ENCODE measurements around the gene COTL1. TPM values are rescaled to one million over a fixed set of nuclear protein-coding genes. Genes with fewer than 3 reads are reported as not detected.

The COTL1 gene
- total and polyA plus RNA-seq, 9 of the 15 experiments (the other 6 are each of a cell fraction or from before 2014, with no cell fraction given), result 27.7 to 185 (median 72.5) TPM

DNA sequence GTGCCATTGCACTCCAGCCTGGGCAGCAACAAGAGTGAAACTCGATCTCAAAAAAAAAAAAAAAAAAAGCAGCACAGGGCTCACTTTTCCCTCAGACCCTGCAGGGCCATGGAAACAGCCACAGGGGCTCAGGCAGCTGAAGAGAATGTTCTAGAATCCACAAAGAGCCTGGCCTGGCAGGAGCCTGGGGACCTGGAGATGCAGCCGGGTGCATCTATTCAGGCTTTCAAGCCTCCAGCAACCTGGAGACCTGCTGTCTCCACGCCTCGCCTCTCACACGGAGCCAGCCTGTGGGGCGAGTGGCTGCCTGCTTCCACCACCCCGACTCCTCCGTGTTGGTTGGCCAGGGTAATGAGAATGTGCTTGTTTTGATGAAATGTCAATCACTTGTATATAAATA is 69.4 kb downstream of the COTL1 start:
- H3K27me3 ChIP-seq (ENCODE audit: control insufficient read depth in 2 of 2, insufficient read depth in 2 of 2, low read length in 2 of 2), result peaks cover 4 to 9% of the 10 kb centered on the region in 2 experiments; a peak in 4 of 5 replicates
- POLR2A ChIA-PET, result interaction anchor here (1.0 kb wide), 1 partner anchor 9 kb away, joined by 4 read pairs; no protein-coding TSS in a partner anchor
- WGBS (ENCODE audit: insufficient coverage, low coverage, missing lambda C conversion rate), result 81% methylated on average over 8 of the region's 8 CpGs
- in situ Hi-C loops (cut with MboI), result no loop called here
- FAIRE-seq, result no peak
- H2AFZ ChIP-seq (ENCODE audit: low read depth, low read length), result no peak overlapping the region
- CTCF ChIA-PET (ENCODE audit: low intra/inter-chr PET ratio), result no interaction called here
- H3K9ac ChIP-seq (ENCODE audit: insufficient read depth in 1 of 2, low read depth in 2 of 2, low read length in 2 of 2), result 0 out of 4 replicates have a peak overlapping the region, but pooled peaks of 1 of the 2 experiments have one; percentile 41
- peaks cover 21 to 32% of the 10 kb centered on the region in 2 experiments for H3K4me1 ChIP-seq (replicated peaks in 1 of 2; ENCODE audit: control insufficient read depth in 2 of 2, insufficient read depth in 2 of 2, low read length in 2 of 2)
- intact Hi-C loops (cut with micrococcal nuclease), result no loop called here
- BruUV-seq (replicated peaks), result no TSS peak
- no peaks in the 10 kb centered on the region for H3K9me1 ChIP-seq (ENCODE audit: control insufficient read depth, insufficient read depth, low read length)
- no peak overlapping the region for H3K4me2 ChIP-seq (ENCODE audit: insufficient read depth, low read length)
- no peaks in the 10 kb centered on the region for H4K20me1 ChIP-seq (replicated peaks; ENCODE audit: control insufficient read depth, insufficient read depth, low read length)
- no peak for DNase-seq (ENCODE audit: extremely low read depth in 1 of 4, low spot score in 3 of 4)
- H3K27ac ChIP-seq (ENCODE audit: extremely low read depth, low read depth, low read length), result no peak overlapping the region
- no peaks in the 10 kb centered on the region for H3K9me3 ChIP-seq (replicated peaks; ENCODE audit: control insufficient read depth, insufficient read depth, low read depth, low read length)
- TF ChIP-seq ZNF583 (CRISPR knock-in tag; IDR thresholded peaks at IDR 0.05) (no peak), BCL6 (CRISPR knock-in tag; IDR thresholded peaks at IDR 0.05) (no peak), PML (IDR thresholded peaks at IDR 0.05; ENCODE audit: low read length) (no peak), PTTG1 (tag; IDR thresholded peaks at IDR 0.05; ENCODE audit: low read depth) (no peak), CREB3 (tag; conservative IDR thresholded peaks at IDR 0.05; ENCODE audit: low read depth) (no peak), FUS (optimal IDR thresholded peaks at IDR 0.05; ENCODE audit: low read depth, low read length) (no peak), ATF3 (IDR thresholded peaks at IDR 0.05) (no peak), ATF3 (CRISPR knock-in tag; conservative IDR thresholded peaks at IDR 0.05) (no peak)
- TF ChIP-seq, protein P1, sequence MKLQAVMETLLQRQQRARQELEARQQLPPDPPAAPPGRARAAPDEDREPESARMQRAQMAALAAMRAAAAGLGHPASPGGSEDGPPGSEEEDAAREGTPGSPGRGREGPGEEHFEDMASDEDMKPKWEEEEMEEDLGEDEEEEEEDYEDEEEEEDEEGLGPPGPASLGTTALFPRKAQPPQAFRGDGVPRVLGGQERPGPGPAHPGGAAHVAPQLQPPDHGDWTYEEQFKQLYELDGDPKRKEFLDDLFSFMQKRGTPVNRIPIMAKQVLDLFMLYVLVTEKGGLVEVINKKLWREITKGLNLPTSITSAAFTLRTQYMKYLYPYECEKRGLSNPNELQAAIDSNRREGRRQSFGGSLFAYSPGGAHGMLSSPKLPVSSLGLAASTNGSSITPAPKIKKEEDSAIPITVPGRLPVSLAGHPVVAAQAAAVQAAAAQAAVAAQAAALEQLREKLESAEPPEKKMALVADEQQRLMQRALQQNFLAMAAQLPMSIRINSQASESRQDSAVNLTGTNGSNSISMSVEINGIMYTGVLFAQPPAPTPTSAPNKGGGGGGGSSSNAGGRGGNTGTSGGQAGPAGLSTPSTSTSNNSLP (IDR thresholded peaks at IDR 0.05; ENCODE audit: borderline replicate concordance, low read depth, low read length), result no peak
- H3K4me3 ChIP-seq, result no peak overlapping the region
- no peak for ATAC-seq
- no peaks in the 10 kb centered on the region for H3K79me2 ChIP-seq (ENCODE audit: control insufficient read depth, insufficient read depth, low read length)
- no peaks in the 10 kb centered on the region for H3K36me3 ChIP-seq (ENCODE audit: control insufficient read depth, insufficient read depth, low read length)

All from K562 (cell line).